ENCODE data around the gene PTPRN.

PTPRN gene

DNA sequence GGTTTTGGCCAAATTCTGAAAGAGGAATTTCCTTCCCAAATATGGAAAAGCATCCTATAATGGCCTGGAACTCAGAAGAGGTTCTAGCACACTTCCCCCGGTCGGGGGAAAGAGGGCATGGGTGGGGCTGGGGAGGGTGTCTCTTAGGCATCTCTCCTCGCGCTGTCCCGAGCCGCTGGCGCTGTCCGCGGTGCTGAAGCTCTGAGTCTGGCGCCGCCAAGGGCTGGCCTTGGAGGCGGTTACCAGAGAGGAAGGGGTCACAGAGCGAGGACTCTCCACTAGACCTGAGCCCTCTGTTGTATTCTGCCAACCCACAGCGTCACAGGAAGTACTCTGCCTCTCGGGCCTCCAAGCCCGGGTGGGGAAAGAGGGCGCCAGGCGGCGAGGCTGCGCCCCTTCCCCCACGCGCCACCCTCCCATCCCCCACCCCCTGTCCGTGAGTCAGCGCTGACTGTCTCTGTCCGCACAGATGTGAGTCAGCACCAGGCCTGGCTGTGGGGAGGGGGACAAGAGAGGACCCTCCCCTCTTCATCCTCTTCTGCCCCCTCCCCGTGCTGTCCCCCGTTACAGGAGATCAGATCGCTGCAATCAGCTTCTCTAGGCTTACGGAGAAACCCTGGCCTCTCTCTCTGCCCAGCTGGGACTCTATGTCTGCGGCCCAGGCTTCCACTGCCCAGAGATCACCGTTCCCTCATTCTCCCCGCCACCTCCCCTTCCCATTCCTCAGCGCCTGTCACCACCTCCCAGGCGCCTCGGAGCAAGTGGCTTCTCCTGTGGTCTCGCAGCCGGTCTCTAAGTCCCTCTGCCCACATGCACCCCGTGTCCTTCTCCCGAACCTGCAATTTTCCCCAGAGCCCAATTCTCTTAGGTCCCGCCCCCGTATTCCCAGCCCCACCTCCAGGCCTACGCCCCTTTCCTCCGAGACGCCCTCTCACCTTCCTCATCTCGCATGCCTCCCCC lies 779 bp downstream of the PTPRN start:
- peak; percentile 15 to 43 for DNase-seq (ENCODE audit: low read depth in 2 of 2, low spot score in 1 of 2)

DNA sequence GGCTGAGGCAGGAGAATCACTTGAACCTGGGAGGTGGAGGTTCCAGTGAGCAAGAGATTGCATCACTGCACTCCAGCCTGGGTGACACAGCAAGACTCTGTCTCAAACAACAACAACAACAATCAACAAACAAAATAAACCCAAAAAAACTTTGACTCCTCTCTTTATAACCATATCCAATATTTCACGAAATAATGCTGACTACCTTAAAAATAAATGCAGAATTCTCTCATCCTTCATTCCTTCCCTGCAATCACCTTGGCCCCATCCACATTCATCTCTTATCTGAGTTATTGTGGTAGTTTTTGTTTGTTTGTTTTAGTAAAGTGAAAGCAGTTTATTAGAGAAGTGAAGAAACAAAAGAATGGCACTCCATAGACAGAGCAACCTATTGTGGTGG lies 3.2 kb downstream of the PTPRN start:
- no peak for DNase-seq (ENCODE audit: low read depth in 2 of 2, low spot score in 1 of 2)

DNA sequence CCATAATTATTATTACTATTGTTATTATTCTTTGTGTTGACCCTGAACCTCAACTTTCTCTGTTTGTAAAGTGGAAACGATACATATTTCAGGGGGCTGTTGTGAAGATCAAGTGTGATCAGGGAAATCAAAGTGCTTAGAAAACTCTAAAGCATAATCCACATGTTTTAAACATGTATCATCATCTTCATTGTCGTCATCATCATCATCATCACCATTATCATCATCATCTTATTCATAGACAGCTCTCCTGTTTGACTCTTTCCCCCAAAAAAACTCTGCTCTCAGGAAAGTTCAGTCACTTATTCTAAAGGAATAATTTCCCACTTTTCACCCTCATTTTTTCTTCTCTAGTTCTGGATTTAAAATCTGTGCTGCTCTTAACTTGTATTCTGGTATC lies 5.0 kb downstream of the PTPRN start:
- no peak for DNase-seq (ENCODE audit: low read depth in 2 of 2, low spot score in 1 of 2)

DNA sequence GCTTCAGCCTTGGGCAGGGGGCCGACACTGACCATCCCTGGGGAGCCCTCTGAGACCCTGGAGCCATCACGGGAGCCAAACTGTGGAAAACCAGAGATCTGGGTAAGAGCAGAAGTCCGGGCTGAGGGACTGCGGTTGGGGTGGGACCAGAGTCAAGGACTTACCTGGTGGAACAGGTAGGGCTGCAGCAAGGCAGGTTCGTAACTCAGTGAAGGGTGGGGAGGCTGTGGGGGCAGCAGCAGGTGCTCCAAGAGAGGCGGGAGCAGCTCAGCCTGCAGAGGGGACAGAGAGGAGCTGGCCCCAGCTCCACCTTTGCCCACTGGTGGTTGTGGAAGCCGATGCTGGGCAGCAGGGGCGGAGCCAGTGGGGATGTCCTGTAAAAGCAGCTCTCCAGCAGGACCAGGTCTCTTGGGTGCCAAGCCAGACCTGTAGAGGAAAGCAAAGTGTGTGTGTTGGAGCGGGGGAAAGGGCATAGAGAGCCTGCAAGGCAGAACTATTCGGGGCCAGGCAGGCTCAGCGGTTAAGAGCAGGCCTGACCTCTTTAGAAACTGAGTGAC lies 6.7 kb downstream of the PTPRN start:
- no peak for DNase-seq (ENCODE audit: low read depth in 2 of 2, low spot score in 1 of 2)

DNA sequence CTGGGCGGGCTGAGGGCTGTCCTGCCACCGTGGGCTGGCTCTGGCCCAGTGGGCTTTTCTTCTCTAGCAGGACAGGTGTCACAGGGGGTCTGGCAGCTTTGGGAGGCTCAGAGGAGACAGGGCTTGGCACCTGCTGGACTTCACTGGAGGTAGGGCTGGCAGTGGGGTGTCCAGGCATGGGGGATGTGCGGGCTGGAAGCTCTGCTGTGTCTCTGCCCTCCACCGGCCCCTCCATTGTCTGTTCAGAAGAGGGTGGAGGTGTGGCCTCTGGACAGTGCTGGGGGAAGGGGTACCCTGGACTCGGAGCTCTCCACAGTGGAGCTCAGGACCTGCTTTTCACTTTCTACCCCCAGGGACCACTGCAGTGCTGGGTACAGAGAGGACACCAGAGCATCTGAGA lies 9.2 kb downstream of the PTPRN start:
- DNase-seq (ENCODE audit: low read depth in 2 of 2, low spot score in 1 of 2) = no peak

DNA sequence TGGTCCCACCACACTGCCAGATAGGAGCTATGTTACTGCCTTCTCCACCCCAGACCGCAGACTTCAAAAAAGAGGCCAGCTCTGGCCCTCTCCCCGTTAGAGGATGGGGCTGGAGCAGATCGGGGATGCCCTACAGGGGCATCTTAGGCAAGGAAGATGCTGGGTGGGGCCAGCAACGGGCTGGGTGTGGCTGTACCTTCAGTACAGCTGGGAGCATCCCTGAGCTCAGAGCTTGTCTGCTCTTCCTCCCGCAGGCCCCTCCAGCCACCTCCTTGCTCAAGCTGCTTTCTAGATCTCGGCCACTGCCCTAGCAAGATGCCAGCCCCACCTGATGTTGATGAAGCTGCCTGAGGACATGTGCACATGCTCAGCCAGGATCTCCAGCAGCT lies 9.8 kb downstream of the PTPRN start:
- no peak for DNase-seq (ENCODE audit: low read depth in 2 of 2, low spot score in 1 of 2)

DNA sequence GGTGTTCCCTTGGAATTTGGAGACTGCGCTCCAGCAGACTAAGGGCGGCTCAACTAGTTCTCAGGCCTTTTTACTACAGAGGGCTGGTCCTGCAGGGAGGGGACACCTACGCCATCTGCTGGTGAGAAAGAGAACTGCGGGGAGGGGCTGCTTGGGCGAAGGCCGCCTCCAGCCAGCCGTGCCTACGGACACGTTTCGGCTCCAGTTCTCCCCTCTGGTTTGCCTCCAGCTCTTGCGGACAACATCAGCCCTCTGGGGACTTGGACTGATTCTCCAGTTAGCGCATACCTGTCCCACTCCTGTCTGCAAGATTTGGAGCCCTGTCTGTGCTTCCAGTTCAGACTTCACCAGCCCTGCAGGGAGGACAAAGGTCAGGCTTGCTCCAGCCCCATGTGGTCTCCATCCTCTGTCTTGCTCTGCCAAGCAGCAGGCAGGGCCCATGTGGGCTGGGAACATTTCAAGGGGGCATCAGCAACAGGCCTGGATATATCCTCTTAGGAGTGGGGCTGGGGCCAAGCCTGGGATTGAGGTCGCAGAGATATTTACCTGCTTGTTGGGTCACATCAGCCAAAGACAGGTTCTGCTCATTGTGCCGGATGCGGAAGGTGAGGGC lies 10.3 kb downstream of the PTPRN start:
- peak; percentile 73 to 88 for DNase-seq (ENCODE audit: low read depth in 2 of 2, low spot score in 1 of 2)

DNA sequence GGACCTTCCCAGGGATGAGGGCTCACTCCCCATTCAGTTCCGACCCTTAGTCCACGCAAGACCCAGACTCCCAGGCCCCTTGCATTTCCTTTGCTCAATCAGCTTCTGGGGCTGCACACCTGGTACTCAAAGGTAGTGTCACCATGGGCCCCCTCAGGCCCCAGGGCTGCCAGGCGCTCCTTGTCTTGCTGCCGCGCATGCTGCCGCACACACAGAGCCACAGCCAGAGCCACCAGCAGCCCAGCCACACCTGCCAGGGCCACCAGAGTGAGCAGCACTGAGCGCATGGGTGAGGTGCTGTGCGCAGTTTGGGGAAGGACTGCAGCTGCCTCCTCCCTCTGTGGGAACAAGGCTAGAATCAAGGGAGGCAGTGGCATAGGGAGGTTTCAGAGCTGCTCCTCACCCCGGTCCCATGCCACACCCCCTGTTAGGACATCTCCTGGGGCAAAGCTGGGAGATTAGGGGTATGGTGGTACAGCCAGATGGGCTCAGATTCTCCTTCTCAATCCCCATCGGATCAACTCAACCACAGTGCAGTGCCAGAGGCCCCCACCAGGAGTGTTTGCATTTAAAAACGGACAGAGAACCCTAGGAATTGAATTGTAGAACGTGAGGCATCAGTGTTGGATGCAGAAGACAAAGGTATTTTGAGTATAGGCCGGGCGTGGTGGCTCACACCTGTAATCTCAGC lies 11.3 kb downstream of the PTPRN start:
- no peak for DNase-seq (ENCODE audit: low read depth in 2 of 2, low spot score in 1 of 2)

DNA sequence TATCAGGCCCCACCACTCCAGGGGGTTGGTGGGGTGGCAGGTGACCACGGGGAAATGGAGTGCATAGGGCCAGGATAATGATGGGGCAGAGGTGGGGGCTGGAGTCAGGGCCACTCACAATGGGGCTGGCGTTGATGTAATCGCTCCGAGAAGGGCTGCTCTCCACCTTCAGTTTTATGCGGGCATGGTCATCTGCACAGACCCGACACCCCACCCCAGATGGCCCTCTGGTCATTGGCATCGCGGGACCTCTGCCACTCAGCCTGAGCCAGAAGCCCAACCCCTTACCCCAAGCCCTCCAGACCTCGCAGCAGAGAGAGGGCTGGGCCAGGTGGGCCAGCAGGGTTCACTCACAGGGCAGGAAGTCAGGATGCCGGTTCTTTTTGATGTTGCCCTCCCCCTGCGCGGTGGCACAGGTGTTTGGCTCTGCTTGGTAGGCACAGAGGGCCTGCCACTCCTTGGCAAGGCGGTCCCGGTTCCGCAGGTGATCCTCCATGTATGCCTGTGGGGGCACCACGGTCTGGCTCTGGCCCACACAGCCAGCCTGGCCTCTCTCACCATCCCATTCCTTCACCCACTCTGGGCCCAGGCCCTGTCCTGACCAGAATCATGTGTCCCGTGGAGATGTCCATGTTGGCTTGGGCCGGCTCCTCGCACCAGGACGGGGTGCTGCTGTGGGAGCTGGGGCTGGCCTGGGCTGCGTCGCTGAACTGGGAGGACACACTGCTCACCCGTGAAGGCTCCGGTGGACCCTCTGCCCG lies 12.4 kb downstream of the PTPRN start:
- no peak for DNase-seq (ENCODE audit: low read depth in 2 of 2, low spot score in 1 of 2)

DNA sequence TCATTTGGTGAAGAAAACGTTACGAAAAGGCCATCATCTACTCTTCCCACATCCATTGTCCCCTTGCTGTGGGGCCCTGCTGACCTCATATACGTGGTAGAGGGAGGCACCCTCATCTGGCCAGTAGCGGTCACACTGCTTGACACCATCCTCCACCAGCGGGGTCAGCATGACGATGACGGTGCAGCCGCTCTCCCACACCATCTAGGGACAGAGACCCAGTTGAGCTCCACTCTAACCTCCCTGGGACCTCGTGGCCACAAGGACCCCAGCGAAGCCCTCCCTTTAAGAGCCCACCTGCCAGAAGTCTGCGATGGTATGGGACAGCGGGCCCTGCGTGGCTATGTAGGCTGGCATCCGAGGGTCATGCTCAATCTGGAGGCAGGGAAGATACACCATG lies 13.1 kb downstream of the PTPRN start:
- no peak for DNase-seq (ENCODE audit: low read depth in 2 of 2, low spot score in 1 of 2)

DNA sequence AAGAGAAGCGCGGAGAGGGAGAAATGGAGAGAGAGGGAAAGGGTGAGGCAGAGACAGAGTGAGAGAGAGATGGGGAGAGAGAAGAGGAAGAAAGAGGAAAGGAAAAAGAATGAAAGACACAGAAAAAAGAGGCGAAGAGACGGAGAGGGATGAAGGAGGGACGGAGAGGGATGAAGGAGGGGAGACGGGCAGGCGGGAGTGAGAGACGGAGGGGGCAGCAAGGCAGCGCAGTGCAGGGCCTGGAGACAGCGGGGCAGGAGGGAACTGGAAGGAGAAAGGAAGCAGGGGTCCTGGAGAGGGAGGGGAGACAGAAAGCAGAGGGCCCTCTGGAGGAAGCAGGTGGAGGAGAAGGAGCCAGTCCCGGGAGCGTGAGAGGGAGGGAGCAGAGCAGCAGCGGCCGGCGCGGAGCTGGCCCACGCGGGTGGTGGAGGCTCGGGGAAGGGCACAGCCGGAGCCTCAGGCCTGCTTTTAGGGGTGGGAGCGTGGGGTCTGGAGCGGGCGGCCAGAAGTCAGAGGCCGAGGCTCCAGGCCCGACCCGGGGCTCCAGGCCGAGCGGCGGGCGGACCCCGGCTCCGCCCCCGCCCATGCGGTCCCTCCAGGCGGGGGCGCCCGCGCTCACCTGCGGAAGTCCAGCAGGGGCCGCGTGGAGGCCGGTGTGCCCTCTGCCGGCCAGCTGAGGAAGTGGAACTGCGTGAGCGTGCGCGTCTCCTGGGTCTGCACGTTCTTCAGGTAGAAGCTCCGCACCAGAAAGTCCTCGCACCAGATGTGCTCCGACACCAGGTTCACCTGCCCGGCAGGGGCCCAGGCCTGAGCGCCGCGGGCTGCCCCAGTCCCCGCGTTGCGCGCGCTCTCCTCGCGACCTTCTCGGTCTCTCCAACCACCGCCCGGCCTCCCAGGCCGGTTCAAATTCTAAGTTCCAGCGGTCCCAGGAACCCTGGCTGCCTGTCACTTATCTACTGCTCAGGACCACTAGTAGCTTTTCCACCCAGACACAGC lies 14.5 kb downstream of the PTPRN start:
- peak; percentile 71 to 73 for DNase-seq (ENCODE audit: low read depth in 2 of 2, low spot score in 1 of 2)

DNA sequence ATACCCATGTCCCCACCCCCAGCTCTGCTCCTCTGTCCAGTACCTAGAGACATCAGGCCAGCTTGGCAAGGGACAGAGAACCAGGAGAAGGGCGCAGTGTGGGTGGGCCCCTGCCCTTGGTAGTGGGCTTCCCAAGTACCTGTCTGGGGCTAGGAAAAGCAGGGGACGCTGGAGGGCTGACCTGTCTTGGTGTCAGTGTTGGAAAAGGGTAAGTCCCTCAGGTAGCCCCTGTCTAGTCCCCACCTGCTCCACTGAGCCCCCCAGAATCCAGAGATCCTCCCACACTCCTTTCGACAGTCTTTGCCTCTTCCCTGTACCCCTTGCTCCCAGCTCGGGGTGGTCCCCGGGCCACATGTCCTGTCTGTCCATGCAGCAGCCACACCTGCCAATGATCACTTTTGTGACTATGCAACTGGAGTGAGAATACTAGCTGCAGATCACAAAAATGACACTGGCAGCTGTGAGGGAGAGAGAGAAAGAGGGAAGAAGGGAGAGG lies 15.4 kb downstream of the PTPRN start:
- no peak for DNase-seq (ENCODE audit: low read depth in 2 of 2, low spot score in 1 of 2)

DNA sequence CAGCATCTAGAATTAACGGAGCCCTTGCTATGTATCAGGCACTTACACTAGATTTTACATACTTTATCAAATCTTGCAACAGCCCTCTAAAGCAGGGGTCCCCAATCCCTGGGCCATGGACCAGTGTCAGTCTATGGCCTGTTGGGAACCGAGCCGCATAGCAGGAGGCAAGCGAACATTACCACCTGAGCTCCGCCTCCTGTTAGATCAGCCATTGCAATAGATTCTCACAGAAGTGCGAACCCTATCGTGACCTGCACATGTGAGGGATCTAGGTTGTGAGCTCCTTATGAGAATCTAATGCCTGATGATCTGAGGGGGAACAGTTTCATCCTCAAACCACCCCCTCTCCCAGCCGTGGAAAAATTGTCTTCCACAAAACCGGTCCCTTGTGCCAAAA lies 16.6 kb downstream of the PTPRN start:
- DNase-seq (ENCODE audit: low read depth in 2 of 2, low spot score in 1 of 2) = no peak

DNA sequence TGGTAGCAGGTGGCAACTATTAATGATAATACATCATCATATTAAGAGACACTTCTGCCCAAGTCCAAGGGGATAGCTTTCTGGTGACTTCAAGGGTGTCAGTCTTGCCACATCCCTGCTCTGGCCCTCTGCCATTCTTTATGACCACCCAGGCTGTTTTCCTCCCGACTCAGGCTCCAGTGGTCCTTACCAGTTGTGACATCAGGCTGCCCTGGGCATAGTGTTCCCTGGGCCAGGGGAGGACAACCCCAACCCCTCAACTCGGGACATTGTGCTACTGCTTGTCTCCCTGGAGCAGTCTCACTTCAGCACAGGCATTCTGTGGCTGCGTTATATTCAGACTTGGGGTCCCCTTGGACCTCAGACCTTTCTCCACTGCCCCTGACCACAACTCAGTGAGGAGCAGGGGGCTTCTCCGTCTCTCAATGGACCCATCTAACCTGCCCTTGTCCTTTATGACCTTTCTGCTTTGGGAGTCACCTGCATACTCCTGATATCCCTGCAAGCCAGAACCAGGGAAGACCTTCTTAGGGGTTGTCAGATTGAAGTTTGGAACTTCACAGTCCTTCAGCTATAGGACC lies 17.2 kb downstream of the PTPRN start:
- no peak for DNase-seq (ENCODE audit: low read depth in 2 of 2, low spot score in 1 of 2)

DNA sequence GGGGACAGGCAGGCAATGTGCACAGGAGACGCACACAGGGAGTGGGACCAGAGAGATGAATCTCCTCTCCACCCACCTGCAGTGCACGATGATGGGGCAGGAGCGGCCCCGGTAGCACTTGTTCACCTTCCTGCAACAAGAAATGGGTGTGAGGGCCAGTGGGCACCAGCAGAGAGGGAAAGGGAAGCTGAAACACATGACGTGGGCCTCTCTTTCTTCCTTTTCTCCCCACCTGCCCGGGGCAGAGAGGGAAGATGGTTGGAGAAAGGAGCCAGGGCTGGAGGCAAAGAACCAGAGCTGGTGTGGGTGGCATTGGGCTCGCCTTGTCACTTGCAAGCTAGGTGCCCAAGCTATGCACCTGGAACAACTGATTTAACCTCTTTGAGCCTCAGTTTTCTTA lies 17.8 kb downstream of the PTPRN start:
- no peak for DNase-seq (ENCODE audit: low read depth in 2 of 2, low spot score in 1 of 2)

DNA sequence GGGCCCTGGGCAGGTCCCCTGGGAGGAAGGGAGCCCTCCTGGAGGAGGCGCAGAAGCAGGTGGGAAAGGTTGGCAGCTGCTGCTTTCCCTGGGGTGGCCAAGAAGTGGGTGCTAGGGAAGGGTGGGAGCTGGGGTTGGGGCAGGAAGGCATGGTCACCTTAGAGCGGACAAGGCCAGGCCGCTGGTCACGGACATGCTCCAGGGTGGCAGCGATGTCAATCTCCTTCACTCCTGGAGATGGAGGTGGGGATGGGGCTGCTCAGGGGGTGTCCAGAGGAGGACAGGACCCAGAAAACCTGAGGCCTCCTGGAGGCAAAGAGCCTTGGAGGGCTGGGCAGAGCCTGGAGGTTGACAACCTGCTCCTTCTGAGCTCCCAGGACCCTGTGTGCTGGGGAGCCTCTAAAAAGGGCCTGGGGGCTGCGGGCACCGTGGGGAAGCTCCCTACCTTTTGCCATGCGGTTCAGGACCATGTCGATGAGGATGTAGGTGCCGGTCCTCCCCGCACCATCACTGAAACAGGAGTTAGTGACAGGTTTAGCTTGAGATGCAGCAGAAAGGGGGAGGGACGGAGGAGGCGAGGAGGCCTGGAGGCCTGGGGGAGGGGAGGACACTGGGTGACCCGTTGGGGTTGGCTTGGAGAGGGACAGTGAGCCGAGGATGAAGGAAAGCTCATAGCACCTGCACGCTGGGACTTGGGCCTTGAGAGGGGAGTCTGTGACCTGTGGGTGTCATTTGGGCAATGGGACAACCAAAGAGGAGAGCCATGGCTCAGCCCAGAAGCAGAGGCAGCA lies 18.6 kb downstream of the PTPRN start:
- no peak for DNase-seq (ENCODE audit: low read depth in 2 of 2, low spot score in 1 of 2)

DNA sequence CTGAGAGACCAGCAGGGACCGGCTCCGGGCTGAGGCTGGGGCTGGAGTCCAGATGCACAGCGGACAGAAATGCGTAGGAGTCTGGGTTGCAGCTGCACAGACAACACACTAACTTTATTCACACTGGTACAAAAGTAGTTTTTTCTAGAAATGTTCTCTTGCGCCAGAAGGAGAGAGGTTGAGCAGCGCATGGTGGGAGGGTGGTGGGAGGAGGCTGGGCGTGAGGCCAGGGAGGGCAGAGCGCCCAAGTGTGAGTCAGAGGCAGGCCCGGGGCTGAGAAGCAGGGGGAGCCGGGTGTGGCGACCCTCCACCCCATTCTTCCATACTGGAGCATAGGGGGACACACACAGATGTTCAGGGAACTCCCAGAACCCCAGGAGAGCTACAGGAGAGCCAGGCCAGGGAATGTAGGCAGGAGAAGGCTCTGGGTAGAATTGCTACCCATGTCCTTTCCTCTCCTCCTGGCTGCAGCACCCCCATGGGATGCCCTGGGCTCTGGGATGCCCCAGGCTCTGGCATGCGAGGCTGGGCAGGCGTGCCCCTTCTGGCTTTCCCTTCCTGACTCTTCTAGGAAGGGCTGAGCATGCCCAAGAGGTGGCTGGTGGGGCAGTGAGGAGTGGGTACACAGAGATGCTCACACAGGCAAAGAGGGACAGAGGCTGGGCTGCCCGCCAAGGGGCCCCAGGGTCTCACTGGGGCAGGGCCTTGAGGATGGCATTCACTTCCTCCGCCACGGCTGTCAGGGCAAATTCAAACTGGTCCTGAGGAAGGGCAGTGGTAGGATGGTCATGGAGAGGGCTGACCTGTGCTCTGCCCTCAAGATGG lies 19.5 kb downstream of the PTPRN start:
- DNase-seq (ENCODE audit: low read depth in 2 of 2, low spot score in 1 of 2) = no peak

DNA sequence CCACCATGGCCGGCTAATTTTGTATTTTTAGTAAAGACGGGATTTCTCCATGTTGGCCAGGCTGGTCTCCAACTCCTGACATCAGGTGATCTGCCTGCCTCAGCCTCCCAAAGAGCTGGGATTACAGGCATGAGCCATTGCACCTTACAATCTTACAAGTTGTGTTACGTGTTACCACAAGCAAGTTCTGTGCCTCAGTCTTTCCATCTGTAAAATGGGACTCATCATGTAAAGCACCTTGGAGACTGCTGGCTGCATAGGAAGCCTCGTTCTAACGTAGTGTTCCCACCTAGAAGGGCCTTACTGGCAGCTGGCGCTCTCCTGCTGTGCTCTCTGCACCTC lies 20.0 kb downstream of the PTPRN start:
- no peak for DNase-seq (ENCODE audit: low read depth in 2 of 2, low spot score in 1 of 2)
